ENCODE results near the gene KMT5C.

The KMT5C gene

DNA sequence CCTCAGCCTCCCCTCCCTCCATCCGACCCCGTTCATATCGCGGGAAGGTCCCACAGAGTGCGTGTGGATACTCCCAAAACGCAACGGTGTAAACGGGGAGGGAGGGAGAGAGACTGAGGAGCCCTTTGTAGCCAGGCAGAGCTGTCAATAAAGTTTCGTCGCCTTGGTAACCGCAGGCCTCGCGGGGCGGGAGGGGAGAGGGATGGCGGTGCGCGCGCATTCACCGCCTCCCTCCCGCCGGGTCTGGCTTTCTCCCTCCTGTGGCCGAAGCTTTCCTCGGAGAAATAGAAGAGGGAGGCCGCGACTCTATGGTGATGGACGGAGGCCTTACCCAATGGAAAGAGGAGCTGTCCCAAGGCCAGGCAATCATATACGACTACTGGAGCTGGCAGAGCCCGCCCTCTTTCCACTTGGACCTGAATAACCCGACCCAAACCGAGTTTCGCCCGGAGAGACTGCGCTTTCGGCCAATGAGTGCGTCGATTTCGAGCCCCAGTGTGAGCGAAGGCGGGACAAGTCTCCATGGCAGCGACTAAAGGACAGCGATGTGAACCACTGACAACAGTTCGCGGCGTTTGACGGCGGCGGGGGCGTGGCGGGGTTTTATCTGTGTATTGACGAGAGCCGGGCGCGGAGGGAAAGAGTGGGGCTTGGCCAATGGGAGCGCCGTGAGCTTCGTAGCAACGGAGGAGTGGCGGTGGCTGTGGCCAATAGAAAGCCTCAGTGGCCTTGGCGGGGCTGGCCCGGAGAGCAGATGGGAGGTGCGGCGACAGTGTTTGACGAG, at the start of gene KMT5C:
Gene KMT5C, plus strand, starts transcription at position 772 of the 784 bp plus-strand sequence. CDS start 2,061 bp downstream, outside the sequence.
- DNase-seq = peak; percentile 98 to 100 (median 100)

DNA sequence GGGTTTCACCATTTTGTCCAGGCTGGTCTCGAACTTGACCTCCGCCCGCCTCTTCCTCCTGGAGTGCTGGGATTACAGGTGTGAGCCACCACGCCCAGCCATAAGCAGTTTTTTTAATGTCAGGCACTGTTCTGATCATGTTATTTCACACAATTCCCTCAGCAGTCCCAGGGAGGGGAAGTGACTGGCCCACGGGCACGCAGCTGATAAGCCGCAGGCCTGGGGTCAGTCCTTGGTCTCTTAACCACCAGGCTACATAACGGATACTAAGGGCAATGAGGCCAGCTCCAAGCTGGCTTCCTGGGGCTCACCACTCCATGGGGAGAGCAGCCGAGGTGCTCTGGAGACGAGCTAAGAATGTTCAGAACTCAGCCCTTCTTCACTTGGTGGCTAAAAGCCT, 42.4 kb upstream of the KMT5C start:
- DNase-seq = no peak

DNA sequence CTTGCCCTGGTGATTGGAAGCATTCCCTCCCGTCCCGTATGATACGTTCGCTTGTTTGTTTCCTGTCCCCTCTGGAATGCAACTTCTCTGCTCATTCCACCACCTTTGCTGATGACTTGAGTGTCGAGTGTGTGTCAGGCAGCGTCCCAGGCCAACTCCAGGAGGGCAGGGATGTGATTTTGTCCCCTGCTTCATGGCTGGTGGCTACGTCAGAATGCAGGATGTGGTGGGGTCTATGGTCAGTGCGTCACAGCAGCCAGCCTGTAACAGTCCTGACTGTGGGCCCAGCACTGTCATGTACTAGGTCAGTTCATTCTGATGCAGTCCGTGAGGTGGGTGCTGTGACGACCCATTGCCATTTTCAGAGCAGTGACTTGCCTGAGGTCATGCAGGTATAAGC, 39.7 kb upstream of the KMT5C start:
- DNase-seq = no peak

DNA sequence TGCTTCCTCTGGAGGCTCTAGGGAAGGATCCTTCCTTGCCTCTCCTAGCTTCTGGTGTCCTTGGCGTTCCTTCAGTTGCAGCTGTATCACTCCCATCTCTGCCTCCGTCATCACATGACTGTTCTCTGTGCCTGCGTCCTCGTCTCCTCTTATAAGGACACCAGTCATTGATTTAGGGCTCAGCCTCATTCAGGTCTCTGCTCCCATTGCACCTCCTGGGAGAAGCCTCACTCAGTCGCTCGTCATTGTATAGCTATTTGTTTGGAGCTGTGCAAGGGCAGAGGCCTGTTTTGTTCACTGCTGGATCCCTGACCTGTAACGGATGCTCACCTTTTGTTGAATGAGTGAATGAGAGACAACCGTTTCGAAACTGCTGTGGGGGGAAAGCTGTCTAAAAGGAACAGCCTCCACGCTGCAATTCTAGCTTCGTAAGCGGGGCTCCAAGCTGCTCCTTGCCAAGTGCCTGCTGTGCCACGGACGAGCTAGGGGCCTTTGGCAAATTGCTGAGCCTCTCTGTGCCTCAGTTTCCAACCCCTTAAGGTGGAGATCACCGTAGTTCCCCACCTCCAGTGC, 38.7 kb upstream of the KMT5C start:
- DNase-seq = no peak

DNA sequence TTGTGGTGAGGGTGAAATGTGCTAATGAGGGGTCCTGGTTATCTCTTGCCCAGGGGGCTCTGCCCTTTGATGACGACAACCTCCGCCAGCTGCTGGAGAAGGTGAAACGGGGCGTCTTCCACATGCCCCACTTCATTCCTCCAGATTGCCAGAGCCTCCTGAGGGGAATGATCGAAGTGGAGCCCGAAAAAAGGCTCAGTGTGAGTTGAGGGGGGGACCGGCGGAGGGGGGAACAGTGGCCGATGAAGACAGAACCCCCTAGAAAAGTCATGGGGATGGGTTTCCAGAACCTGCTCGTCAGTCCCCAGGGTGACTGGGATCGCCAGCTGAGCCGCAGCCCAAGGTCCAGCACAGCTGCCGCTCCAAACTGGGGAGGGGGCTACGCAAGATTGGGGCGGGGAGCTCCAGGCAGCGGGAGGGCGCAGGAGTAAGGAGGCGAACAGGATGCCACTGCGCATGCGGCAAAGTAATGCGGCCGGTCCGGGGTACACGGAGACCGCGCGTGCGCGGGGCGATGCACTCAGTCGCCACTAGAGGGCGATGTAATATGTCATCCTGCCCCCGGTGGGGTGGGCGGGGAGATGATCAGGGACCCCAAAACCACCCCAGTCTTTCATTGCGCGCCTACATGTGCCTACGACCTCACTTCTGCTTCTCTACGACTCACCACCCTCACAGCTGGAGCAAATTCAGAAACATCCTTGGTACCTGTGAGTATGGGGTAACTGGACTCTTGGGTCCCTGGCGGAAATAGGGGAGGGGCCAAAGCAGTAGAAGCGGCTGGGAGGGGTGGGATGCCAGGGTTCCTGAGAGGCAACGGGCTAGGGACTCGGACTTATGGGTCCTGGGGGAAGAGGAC, 38.0 kb upstream of the KMT5C start:
- peak in 13 of 14 donors; percentile 30 to 88 (median 64) for DNase-seq

DNA sequence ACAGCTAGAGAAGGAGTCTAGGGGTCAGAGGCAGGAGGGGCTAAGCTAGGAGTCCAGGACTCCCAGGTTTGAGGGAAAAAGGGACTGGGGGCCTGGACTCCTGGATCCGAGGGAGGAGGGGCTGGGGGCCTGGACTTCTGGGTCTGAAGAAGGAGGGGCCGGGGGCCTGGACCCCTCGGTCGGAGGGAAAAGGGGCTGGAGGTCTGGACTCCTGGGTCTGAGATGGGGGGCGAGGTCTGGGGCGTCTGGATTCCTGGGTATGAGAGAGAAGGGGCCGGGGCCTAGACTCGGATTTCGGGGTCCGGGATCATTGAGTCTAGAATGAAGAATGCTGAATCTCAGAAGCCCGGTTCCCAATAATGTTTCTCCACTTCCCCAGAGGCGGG, 37.4 kb upstream of the KMT5C start:
- DNase-seq = no peak

DNA sequence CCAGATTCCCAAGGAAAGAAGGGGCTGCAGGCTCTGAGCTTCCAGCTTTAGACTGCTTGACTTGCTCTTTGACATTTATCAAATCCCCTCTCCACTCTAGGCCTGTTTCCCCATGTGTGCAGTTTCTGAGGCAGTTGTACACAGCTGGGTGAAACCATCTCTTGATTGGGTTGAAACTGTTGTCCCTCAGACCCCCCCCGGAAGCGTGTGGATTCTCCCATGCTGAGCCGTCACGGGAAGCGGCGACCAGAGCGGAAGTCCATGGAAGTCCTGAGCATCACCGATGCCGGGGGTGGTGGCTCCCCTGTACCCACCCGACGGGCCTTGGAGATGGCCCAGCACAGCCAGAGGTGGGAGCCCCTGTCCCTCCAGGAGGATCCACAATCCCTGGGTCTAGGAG, 36.2 kb upstream of the KMT5C start:
- DNase-seq = no peak

DNA sequence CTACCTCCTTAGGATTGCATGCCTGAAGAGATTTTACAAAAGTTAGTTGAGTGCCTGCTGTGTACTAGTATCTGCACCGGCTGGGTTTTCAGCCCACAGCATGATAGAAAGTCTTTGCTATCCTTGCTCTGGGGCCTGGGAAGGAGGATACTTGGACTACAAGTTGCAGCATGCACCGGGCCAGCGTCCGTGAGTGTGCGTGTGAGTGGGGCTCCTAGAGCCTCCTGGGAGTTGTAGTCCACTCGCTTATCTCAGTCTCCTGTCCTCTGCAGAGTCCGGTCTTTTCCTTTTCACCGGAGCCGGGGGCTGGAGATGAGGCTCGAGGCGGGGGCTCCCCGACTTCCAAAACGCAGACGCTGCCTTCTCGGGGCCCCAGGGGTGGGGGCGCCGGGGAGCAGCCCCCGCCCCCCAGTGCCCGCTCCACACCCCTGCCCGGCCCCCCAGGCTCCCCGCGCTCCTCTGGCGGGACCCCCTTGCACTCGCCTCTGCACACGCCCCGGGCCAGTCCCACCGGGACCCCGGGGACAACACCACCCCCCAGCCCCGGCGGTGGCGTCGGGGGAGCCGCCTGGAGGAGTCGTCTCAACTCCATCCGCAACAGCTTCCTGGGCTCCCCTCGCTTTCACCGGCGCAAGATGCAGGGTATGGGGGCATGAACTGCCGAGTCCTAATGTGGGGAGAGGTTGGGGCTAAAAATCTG, 35.2 kb upstream of the KMT5C start:
- DNase-seq = peak in 1 of 14 donors; percentile 31

DNA sequence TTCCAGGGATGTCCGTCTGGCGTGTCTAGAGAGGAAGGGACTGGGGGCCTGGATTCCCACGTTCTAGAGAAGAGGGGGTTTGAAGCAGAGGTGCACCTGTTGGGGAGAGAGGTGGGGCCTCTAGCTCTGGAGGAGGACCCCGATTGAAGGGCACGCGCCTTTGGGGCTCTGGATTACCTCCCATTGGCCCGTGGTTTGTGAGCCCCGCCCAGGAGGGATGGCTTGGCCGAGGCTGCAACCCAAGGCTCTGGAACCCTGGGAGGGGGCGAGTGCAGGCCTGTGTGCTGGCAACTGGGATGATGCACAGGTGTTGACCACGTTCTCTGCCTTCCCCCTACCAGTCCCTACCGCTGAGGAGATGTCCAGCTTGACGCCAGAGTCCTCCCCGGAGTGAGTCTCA, 34.7 kb upstream of the KMT5C start:
- no peak for DNase-seq

DNA sequence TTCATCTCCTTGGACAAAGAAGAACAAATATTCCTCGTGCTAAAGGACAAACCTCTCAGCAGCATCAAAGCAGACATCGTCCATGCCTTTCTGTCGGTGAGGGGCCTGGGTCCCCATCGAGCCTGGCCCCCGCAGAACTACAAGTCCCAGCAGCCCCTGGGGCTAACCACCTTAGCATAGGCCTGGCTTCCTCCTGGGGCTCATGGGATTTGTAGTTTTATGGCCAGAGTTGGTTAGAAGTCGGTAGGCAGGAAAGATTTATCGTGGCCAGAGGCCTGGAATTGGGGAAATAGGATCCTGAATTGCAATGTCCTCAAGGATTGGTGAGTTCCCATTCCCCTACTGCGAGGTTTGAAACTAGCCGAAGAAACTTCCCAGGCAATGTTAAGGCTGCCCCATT, 34.2 kb upstream of the KMT5C start:
- peak in 1 of 14 donors; percentile 8 for DNase-seq

DNA sequence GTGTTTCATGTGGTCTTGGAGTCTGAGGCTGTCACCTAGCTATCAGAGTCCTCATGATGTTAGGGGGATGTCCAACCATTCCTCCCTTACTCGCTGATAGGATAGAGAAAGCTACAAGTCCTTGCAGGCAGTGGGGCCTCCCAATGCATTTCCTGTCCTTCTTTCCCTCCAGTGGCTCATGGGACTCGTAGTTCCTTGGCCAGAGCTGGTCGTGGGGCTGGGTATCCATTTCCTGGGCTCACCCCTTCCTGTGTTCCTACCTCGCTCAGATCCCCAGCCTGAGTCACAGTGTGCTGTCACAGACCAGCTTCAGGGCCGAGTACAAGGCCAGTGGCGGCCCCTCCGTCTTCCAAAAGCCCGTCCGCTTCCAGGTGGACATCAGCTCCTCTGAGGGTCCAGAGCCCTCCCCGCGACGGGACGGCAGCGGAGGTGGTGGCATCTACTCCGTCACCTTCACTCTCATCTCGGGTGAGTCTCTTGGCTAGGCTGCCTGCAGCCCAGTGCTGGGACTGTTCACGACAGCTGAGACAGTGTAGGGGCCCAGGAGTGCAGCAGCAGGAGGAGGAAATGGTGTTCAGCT, 33.6 kb upstream of the KMT5C start:
- DNase-seq = no peak

DNA sequence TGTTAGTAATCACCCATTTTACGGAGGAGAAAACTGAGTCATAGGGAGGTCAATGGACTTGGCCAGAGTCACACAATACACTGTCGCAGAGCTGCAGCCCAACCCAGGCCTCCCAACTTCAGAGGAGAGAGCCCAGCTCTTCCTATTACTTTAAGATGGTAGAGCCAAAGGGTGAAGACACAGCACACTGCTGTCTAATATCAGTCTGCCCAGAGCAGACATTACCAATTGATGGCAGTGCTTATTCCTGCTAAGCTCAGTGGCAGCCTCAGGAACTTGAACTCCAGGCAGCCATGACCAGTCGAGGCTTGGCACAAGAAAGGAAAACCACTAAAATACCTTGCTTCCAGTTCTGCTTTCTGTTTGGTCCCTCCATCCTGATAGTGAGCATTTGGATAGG, 33.0 kb upstream of the KMT5C start:
- DNase-seq = no peak

DNA sequence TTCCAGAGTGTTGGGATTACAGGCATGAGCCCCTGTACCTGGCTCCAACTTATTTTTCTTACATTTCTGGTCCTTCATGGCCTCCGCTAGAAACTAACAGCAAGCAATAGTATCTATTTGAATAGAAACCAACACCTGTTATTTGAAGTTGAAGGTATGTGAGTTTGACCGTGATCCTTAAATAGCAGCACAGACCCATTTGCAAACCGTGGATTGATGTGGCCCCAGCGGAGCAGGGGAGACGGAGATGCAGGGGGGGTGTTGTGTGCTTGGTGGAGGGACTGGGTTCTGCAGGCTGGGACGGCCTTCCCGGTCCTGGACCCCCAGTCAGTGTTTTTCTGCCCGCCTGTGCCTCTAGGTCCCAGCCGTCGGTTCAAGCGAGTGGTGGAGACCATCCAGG, 31.4 kb upstream of the KMT5C start:
- DNase-seq = no peak

DNA sequence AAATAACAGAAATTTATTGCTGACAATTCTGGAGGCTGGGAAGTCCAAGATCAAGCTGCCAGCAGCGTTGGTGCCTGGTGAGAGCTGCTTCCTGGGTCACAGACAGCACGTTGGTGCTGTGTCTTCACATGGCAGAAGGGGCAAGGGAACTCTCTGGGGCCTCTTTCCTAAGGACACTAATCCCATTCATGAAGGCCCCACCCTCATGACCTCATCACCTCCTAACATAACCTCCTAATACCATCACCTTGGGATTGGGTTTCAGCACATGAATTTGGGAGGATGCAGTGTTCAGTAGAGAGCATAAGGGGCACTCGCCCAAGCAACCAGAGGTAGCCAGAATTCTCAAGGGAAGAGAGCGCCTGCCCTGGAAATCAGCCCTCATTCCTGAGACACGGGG, 30.2 kb upstream of the KMT5C start:
- DNase-seq = no peak

DNA sequence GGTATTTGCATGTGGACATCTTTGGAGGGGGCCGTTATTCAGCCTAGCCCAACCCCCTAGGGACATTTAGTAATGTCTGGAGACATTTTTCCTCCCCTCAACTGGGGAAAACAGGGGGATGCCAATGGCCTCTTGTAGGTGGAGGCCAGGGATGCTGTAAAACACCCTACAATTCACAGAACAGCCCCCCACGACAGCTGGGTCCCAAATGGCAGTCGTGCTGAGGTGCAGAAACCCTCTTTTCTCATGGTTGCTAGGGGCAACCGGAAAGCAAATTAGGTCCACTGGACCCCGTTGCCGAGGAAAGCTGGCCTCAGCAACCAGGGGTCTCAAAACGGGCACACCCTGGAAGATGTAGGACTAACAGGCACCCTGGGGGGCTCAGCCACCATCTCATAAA, 29.2 kb upstream of the KMT5C start:
- no peak for DNase-seq

DNA sequence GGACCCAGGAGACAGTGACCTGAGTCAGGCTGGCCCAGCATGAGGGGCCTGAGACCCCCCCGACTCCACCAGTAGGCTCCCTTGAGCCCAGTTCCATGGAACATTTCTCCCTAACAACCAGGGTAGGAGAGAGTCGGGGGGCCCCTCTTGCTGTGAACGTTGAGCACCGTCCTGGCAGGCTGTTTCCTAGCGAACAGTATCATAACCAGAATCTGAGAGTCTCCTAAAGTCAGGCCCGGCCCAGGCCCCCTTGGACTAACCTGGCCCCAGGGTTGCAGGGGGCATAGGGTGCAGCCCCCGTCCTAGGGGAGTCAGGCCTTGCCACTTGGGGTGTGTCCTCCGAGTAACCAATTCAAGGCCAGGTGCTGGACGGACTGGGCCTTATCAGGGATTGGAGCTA, 28.3 kb upstream of the KMT5C start:
- no peak for DNase-seq

DNA sequence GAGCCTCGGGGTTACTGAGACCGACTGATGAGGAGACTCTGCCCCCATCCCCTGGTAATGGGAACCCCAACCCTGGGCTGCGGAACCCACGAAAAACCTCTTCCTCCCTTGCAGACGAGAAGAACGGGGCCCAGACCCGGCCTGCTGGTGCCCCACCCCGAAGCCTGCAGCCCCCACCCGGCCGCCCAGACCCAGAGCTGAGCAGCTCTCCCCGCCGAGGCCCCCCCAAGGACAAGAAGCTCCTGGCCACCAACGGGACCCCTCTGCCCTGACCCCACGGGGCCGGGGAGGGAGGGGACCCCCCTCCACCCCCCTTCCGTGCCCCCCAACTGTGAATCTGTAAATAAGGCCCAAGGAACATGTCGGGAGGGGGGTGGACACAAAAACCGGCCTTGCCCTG, 27.9 kb upstream of the KMT5C start:
- no peak for DNase-seq

DNA sequence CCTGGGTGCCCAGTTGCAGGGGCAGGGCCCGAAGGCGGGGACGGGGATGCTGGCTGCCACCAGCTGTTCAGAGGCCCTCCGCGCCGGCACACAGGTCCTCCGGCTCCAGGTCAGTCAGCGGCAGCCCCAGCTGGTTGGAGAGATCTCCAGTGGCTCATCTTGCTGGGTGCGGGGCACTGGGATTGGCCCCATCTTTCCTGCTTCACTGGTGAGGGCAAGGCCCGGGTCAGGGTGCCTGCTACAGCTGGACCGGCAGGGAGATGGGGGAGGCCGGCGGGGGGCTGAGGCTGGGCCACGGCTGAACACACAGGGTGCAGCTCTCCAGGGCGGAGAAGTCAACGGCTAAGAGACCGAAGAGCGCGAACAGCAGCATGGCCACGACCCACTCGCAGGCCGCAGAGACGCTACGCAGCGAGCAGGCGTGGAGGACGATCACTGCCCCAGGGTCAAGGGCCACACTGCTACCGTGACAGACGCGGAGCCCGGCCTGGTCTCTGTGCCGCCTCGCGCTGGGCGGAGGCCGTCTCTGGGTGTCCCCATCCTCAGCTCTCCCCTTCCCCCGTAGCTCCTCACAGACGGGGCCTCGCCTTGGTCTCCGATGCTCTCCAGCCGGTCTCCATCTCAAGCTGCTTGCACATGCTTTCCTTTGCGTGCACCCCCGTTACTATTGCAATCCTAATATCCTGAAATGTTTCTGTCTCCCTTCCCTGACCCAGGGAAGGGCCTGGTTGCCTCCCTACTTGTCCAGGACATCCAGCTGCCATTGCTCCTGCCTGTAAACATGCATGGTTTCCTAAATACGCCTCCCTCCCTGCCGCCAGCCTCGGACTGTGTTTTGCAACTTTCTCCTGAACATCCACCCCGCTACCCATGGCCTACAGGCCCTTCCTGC, 26.8 kb upstream of the KMT5C start:
- no peak for DNase-seq

DNA sequence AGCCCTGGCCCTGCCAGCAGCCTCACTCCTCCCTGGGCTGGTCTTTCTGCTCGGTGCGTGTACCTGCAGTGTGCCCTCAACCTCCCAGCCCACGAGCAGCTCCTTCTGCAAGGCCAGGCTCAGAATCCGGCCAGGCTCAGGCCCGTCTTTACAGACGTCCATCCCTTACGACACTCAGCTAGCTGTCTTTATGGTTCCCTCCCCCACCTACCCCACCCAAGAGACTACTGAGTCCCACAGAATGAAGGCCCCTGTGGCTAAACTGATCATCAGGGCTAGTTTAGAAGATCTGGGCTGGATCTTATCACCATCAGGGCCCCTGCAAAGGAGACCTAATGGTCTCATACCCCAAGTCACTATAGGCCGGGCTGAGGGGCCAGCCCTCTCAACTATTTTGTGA, 25.3 kb upstream of the KMT5C start:
- DNase-seq = no peak

DNA sequence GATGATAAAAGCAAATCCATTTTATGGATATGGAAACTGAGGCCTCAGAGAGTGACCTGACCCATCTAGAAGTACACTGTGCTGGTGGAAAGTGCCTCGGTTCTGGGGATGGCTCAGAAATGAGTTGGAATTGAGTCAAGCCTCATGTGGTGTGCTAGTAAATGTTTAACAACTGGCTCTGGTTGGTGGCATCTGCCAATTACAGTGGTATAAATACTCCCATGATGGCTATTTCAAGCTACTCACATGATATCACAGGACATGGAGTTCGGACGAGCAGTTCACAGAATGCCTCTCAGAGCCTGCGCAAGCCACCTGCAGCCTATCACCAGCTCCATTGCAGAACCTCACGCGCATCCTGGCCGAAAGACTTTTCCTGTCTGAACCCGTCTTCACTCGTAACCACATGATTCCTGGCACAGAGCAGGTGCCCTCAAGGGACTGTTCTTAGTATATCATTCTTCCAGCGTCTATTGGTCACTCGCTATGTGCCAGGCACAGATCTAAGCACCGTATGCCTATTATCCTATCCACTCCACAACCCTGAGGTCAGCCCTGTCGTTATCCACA, 23.6 kb upstream of the KMT5C start:
- no peak for DNase-seq

DNA sequence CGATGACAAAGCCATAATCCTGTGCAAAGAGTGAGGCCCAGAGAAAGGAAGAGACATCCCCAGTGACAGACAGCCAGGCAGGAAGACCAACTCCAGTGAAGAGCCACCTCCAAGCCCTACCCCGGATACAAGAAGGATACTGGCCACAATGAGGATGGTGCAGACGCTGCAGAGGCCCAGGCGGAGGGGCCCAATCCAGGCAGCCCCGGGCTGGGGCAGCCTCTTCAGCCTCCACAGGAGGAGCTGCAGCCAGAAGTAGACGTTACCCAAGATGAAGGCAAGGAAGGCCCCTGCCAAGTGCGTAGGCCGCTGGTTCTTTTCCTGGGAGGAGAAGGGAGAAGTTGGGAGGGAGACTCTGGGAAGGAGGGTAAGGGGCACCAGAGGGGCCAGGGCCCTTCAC, 23.0 kb upstream of the KMT5C start:
- DNase-seq = no peak
